ENCODE measurements around the gene NCCRP1. TPM values are rescaled to one million over a fixed set of nuclear protein-coding genes. Genes with fewer than 3 reads are reported as not detected.

NCCRP1 gene
- total and polyA plus RNA-seq, 2 donors (not counting 3 experiments of a cell fraction or from before 2014, with no cell fraction given): 0.06 TPM; not detected in 1

DNA sequence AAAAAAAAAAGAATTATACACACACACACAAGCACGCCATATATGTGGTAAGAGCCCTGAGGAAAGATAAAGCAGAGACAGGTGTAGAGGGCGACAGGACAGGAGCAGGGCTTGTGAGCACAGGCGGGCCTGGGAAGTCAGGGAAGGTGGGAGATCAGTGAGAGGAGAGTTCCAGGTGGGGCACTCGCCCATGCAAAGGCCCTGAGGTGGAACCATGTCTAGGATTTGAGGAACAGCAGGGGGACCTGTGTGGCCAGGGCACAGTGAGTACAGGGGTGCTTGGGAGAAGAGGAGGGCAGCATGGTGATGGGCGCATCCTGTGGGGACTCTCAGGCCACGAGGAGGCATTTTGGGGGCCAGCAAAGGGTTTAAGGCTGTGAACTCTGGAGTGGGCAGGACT is 32.5 kb upstream of the NCCRP1 start:
- ChIA-PET CTCF (interaction anchor here (1.0 kb wide), 1 partner anchor 8 kb away, joined by 3 read pairs; no protein-coding TSS in a partner anchor), POLR2A (interaction anchor here (0.7 kb wide), 1 partner anchor 698 kb away, joined by 12 read pairs; no protein-coding TSS in a partner anchor)
- Histone ChIP-seq H4K20me1 (replicated peaks; ENCODE audit: control insufficient read depth, extremely low read depth, insufficient read depth, low read length) (no peaks in the 10 kb centered on the region), H2AFZ (ENCODE audit: low read depth, low read length) (no peak overlapping the region), H3K4me3 (replicated peaks in 1 of 3; ENCODE audit: insufficient read depth in 1 of 3, low read depth in 1 of 3, low read length in 3 of 3) (no peak overlapping the region), H3K36me3 (ENCODE audit: control insufficient read depth in 2 of 2, extremely low read depth in 1 of 2, insufficient read depth in 2 of 2, low read length in 2 of 2) (peaks cover 0 to 2% of the 10 kb centered on the region in 2 experiments), H3K9ac (replicated peaks; ENCODE audit: extremely low read depth, insufficient read depth, low read length) (no peak overlapping the region), H3K4me2 (ENCODE audit: insufficient read depth, low read length) (no peak overlapping the region), H3K9me1 (replicated peaks; ENCODE audit: control insufficient read depth, extremely low read depth, insufficient read depth, low read length) (no peaks in the 10 kb centered on the region), H3K9me3 (replicated peaks; ENCODE audit: control insufficient read depth, insufficient read depth, low read length) (no peaks in the 10 kb centered on the region), H3K4me1 (ENCODE audit: control insufficient read depth, extremely low read depth, insufficient read depth, low read length) (peaks cover 9% of the 10 kb centered on the region), H3K79me2 (ENCODE audit: control insufficient read depth, insufficient read depth, low read length) (peaks cover 15% of the 10 kb centered on the region), H3K27ac (ENCODE audit: insufficient read depth, low read depth, low read length) (no peak overlapping the region), H3K27me3 (ENCODE audit: control insufficient read depth in 2 of 2, insufficient read depth in 2 of 2, low read length in 2 of 2) (no peaks in the 10 kb centered on the region)
- BruUV-seq (replicated peaks): no TSS peak
- no peak for DNase-seq (ENCODE audit: low read depth, low spot score)
- intact Hi-C loops (cut with micrococcal nuclease): no loop called here
- dilution Hi-C loops (cut with MboI; ENCODE audit: extremely low pct_ligation_motif_present, low sequenced_read_pairs): no loop called here
- TF ChIP-seq GATA2 (IDR thresholded peaks at IDR 0.05; ENCODE audit: insufficient read depth, insufficient read length, low read depth, low read length) (no peak), JUN (IDR thresholded peaks at IDR 0.05; ENCODE audit: borderline replicate concordance, insufficient read depth, insufficient read length, low read depth) (no peak), FOS (IDR thresholded peaks at IDR 0.05; ENCODE audit: borderline replicate concordance, insufficient read depth, low read length) (no peak), POLR2AphosphoS5 (IDR thresholded peaks at IDR 0.05; ENCODE audit: insufficient read depth, low read depth, low read length) (no peak)
- TF ChIP-seq, protein P1, sequence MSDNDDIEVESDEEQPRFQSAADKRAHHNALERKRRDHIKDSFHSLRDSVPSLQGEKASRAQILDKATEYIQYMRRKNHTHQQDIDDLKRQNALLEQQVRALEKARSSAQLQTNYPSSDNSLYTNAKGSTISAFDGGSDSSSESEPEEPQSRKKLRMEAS (IDR thresholded peaks at IDR 0.05; ENCODE audit: insufficient read depth, insufficient read length): no peak
- FAIRE-seq: no peak

DNA sequence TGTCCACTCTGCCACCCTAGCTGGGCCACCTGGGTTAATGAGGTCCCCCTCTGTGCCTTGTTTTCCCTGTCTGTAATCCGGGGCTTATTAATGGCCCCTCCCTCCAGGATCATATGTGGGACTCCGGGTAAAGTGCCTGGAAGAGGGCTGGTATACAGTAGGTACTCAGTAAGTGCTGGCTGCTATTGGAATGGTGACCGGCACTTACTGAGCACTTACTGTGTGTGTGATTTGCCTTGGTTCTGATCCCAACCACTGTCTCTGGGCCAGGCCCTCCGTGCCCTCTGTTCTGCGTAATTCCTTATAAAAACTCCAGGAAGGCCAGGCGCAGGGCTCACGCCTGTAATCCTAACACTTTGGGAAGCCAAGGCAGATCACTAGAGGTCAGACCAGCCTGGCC is 30.9 kb upstream of the NCCRP1 start:
- no peaks in the 10 kb centered on the region for H3K9me3 ChIP-seq (replicated peaks; ENCODE audit: control insufficient read depth, insufficient read depth, low read length)
- H3K79me2 ChIP-seq (ENCODE audit: control insufficient read depth, insufficient read depth, low read length): peaks cover 12% of the 10 kb centered on the region
- dilution Hi-C loops (cut with MboI; ENCODE audit: extremely low pct_ligation_motif_present, low sequenced_read_pairs): no loop called here
- no peak overlapping the region for H3K4me2 ChIP-seq (ENCODE audit: insufficient read depth, low read length)
- H3K27ac ChIP-seq (ENCODE audit: insufficient read depth, low read depth, low read length): no peak overlapping the region
- H2AFZ ChIP-seq (ENCODE audit: low read depth, low read length): no peak overlapping the region
- BruUV-seq (replicated peaks): no TSS peak
- intact Hi-C loops (cut with micrococcal nuclease): no loop called here
- H3K9me1 ChIP-seq (replicated peaks; ENCODE audit: control insufficient read depth, extremely low read depth, insufficient read depth, low read length): no peaks in the 10 kb centered on the region
- H3K27me3 ChIP-seq (ENCODE audit: control insufficient read depth in 2 of 2, insufficient read depth in 2 of 2, low read length in 2 of 2): no peaks in the 10 kb centered on the region
- DNase-seq (ENCODE audit: low read depth, low spot score): no peak
- CTCF ChIA-PET: interaction anchor here (1.6 kb wide), 1 partner anchor 17 kb away, joined by 4 read pairs; no protein-coding TSS in a partner anchor
- H3K9ac ChIP-seq (replicated peaks; ENCODE audit: extremely low read depth, insufficient read depth, low read length): no peak overlapping the region
- FAIRE-seq: no peak
- peaks cover 2% of the 10 kb centered on the region for H3K4me1 ChIP-seq (ENCODE audit: control insufficient read depth, extremely low read depth, insufficient read depth, low read length)
- peaks cover 0 to 10% of the 10 kb centered on the region in 2 experiments for H3K36me3 ChIP-seq (ENCODE audit: control insufficient read depth in 2 of 2, extremely low read depth in 1 of 2, insufficient read depth in 2 of 2, low read length in 2 of 2)
- POLR2A ChIA-PET: no interaction called here
- H3K4me3 ChIP-seq (replicated peaks in 1 of 3; ENCODE audit: insufficient read depth in 1 of 3, low read depth in 1 of 3, low read length in 3 of 3): no peak overlapping the region
- TF ChIP-seq POLR2AphosphoS5 (IDR thresholded peaks at IDR 0.05; ENCODE audit: insufficient read depth, low read depth, low read length): no peak
- TF ChIP-seq EZH2 (IDR thresholded peaks at IDR 0.05; ENCODE audit: borderline replicate concordance, low read depth, low read length, severe bottlenecking): no peak
- no peak for TF ChIP-seq GATA2 (IDR thresholded peaks at IDR 0.05; ENCODE audit: insufficient read depth, insufficient read length, low read depth, low read length)
- H4K20me1 ChIP-seq (replicated peaks; ENCODE audit: control insufficient read depth, extremely low read depth, insufficient read depth, low read length): no peaks in the 10 kb centered on the region
